Spinal cord (tissue), 10 donors: ENCODE measurements around the gene ADARB2. TPM values are rescaled to one million over a fixed set of nuclear protein-coding genes. Genes with fewer than 3 reads are reported as not detected.

Experiments
- DNase-seq, 6 donors: peaks; one replicate each; pipeline versions ENCODE4 v3.0.0 to v3.0.0-alpha.2; 2013 to 2015; ENCODE audit warnings: low spot score in 6 of 6, low read depth in 4 of 6
- H3K27ac ChIP-seq: one replicate; pipeline ENCODE4 v1.5.1; 2013; ENCODE audit warnings: low read depth, low read length, control low read depth
- H3K27me3 ChIP-seq: one replicate; pipeline ENCODE4 v1.6.1; 2013; ENCODE audit warnings: low read length; ENCODE audit not compliant: control insufficient read depth, insufficient read depth
- H3K36me3 ChIP-seq: one replicate; pipeline ENCODE4 v1.6.1; 2013; ENCODE audit warnings: low read length; ENCODE audit not compliant: control insufficient read depth, insufficient read depth
- H3K4me1 ChIP-seq: one replicate; pipeline ENCODE4 v1.6.1; 2013; ENCODE audit warnings: low read length; ENCODE audit not compliant: control insufficient read depth, insufficient read depth
- H3K4me3 ChIP-seq: one replicate; pipeline ENCODE4 v1.5.1; 2013; ENCODE audit warnings: low read depth, low read length, control low read depth
- H3K9me3 ChIP-seq: one replicate; pipeline ENCODE4 v1.6.1; 2013; ENCODE audit warnings: low read length; ENCODE audit not compliant: control insufficient read depth, insufficient read depth
- WGBS: methylation state at CpG from one replicate; pipeline ENCODE4 v1.1.5; 2013; ENCODE audit warnings: missing lambda C conversion rate; ENCODE audit not compliant: insufficient coverage; 5-methylcytosine and 5-hydroxymethylcytosine counted together
- polyA plus RNA-seq, 2 donors: library from polyadenylated mRNA; unstranded; fragments of 120-200 nt; gene quantifications; one replicate each; pipeline ENCODE4 v1.2.1, GENCODE V29; 2013; ENCODE audit not compliant: insufficient read length in 2 of 2
- total RNA-seq, 2 donors: library from RNA; depleted of rRNA in 1 of 2; stranded (reverse); fragments of 120-200 nt in 1 of 2; fragments of >200 nt in 1 of 2; gene quantifications; one replicate each; pipeline versions ENCODE4 v1.2.3 to v1.2.4, GENCODE V29; 2013 to 2014
- donor health status: healthy.

ADARB2 gene
- total and polyA plus RNA-seq, 4 donors, result 4.1 to 11.2 (median 8.3) TPM

- Histone ChIP-seq H3K27ac (no peak overlapping the region), H3K4me3 (no peak overlapping the region), H3K9me3 (peaks cover 10% of the 10 kb centered on the region), H3K36me3 (no peaks in the 10 kb centered on the region), H3K27me3 (no peaks in the 10 kb centered on the region), H3K4me1 (no peaks in the 10 kb centered on the region)
- 57% methylated on average over 1 of the region's 3 CpGs for WGBS
- no peak for DNase-seq
These were observed 594.7 kb downstream of the ADARB2 start for GRCh38 chr10:1142596-1142995.

- Histone ChIP-seq H3K4me3 (no peak overlapping the region), H3K4me1 (no peaks in the 10 kb centered on the region), H3K27me3 (no peaks in the 10 kb centered on the region), H3K9me3 (peaks cover 9% of the 10 kb centered on the region), H3K27ac (no peak overlapping the region), H3K36me3 (no peaks in the 10 kb centered on the region)
- no peak for DNase-seq
- 96% methylated on average over 11 of the region's 11 CpGs for WGBS
These were observed 595.6 kb downstream of the ADARB2 start for GRCh38 chr10:1141701-1142100.

- Histone ChIP-seq H3K27ac (no peak overlapping the region), H3K36me3 (no peaks in the 10 kb centered on the region), H3K9me3 (peaks cover 6% of the 10 kb centered on the region), H3K27me3 (no peaks in the 10 kb centered on the region), H3K4me1 (no peaks in the 10 kb centered on the region), H3K4me3 (no peak overlapping the region)
- no peak for DNase-seq
- WGBS, result 80% methylated on average over 3 of the region's 7 CpGs
These were observed 596.1 kb downstream of the ADARB2 start for GRCh38 chr10:1141261-1141660.

DNA sequence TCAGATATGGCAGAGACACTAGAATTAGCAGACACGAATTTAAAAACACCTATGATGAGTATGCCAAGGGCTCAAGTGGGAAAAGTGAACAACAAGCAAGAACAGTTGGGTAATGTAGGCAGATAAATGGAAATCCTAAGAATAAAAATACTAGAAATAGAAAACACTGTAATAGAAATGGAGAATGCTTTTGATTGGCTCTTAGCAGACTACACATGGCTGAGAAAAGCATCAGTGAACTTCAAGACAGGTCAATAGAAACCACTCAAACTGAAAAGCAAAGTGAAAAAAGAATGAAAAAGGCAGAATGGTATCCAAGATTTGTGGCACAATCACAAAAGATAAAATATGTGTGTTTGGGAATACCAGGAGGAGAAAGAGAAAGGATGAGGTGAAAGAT, 598.8 kb downstream of the ADARB2 start:
- Histone ChIP-seq H3K9me3 (no peaks in the 10 kb centered on the region), H3K27me3 (no peaks in the 10 kb centered on the region), H3K27ac (no peak overlapping the region), H3K36me3 (no peaks in the 10 kb centered on the region), H3K4me3 (no peak overlapping the region), H3K4me1 (no peaks in the 10 kb centered on the region)
- no CpG with 5 or more reads among the region's 1 CpG for WGBS
- no peak for DNase-seq

DNA sequence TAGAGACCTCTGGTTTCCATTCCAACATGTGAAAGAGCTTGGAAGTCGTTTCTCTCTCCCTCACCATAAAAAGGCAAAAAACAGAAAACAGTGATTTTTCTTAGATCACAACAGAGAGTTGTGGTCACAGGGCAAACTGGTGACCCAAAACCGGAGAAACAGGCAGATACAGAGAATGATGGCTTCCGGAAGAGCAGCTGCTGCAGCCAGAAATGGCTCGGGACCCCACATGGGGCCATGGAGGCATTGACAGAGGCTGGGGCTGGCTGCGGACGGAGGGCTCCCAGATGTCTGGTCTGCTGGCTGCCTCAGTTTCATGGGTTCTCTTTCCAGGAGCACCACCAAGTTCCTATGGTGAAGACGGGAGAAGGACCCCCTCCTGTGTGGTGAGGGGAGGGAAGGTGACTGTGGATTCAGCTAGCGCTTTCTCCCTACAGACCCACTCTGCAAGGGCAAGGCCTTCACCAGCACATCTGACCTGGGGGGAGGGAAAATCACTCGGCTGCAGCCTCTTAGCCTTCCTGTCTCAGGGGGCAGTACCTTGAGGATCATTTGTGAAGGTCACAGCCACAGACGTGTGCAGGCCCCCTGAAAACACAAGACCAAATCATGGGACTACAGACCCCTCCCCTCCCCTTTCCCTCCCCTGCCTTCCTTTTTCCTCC, 599.7 kb downstream of the ADARB2 start:
- no peak for DNase-seq
- peaks cover 2% of the 10 kb centered on the region for H3K36me3 ChIP-seq
- H3K4me1 ChIP-seq, result no peaks in the 10 kb centered on the region
- WGBS, result 92% methylated on average over 6 of the region's 10 CpGs
- no peak overlapping the region for H3K4me3 ChIP-seq
- H3K27me3 ChIP-seq, result no peaks in the 10 kb centered on the region
- H3K27ac ChIP-seq, result no peak overlapping the region
- H3K9me3 ChIP-seq, result no peaks in the 10 kb centered on the region

GRCh38 chr10:1136268-1136667, 601.1 kb downstream of the ADARB2 start:
- Histone ChIP-seq H3K4me1 (no peaks in the 10 kb centered on the region), H3K27me3 (no peaks in the 10 kb centered on the region), H3K36me3 (peaks cover 8% of the 10 kb centered on the region), H3K9me3 (no peaks in the 10 kb centered on the region), H3K4me3 (no peak overlapping the region), H3K27ac (no peak overlapping the region)
- peak in 1 of 6 donors; percentile 32 for DNase-seq

DNA sequence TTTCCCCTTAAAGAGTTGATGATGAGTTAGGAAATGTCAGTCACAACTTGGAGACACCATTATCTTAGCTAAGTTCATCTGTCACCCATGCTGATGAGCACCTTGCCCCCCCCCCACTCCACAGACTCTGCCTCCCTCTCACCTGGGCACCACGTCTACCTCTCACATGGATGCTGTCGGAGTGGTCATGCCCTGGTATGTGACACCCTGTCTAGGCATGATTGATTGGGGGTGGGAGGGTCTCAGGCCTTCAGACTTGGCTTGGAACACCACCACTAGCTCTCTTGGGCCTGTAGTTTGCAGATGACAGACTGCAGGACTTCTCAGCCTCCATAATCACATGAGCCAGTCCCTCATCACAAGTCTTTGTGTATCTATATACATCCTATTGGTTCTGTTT, 603.2 kb downstream of the ADARB2 start:
- no peak overlapping the region for H3K27ac ChIP-seq
- no peak overlapping the region for H3K4me3 ChIP-seq
- H3K9me3 ChIP-seq, result no peaks in the 10 kb centered on the region
- no peak for DNase-seq
- no peaks in the 10 kb centered on the region for H3K27me3 ChIP-seq
- H3K36me3 ChIP-seq, result peaks cover 27% of the 10 kb centered on the region
- WGBS, result no CpG with 5 or more reads among the region's 2 CpGs
- H3K4me1 ChIP-seq, result no peaks in the 10 kb centered on the region

DNA sequence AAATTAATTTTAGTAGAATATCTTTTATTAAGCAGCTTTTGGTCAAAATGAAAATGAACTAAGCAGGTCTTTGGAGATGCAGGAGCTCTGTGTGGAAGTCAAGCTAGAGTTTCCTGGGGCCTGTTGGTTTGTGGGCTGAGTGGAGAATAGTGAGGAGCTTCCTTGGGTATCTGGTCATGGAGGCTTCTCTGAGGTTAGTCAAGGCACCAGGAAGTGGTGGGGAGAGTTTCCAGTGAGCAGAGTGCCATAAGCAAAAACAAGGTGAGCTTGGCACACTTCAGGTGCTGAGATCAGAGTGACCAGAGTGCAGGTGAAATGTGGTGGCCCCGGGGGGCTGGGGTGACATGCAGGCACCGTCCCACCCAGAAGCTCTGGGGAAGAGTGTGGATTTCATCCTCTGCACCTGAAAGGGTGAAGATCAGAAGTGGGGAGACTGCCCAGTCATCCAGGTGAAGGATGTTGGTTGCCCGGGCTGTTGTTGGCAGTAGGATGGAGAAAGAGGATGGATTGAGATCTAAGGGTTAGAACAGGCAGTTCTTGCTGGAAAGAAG, 603.8 kb downstream of the ADARB2 start:
- 98% methylated on average over 3 of the region's 3 CpGs for WGBS
- no peak overlapping the region for H3K27ac ChIP-seq
- no peaks in the 10 kb centered on the region for H3K9me3 ChIP-seq
- DNase-seq, result no peak
- H3K36me3 ChIP-seq, result peaks cover 33% of the 10 kb centered on the region
- H3K4me1 ChIP-seq, result no peaks in the 10 kb centered on the region
- no peak overlapping the region for H3K4me3 ChIP-seq
- no peaks in the 10 kb centered on the region for H3K27me3 ChIP-seq

DNA sequence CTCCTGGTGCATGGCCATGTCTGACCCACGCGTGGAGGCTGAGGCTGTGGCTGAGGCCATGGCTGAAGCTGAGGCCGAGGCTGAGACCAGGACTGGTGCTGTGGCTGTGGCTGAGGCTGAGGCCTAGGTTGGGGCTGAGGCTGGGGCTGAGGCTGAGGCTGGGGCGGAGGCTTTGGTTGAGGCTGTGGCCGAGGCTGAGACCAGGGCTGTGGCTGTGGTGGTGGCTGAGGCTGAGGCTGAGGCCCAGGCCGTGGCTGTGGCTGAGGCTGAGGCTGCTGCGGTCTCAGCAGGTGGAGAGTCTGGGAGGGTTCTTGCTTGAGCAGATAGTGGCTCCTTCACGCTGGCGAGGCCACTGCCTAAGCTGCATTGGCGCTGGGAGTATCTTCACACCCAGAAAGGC, 604.7 kb downstream of the ADARB2 start:
- no peaks in the 10 kb centered on the region for H3K27me3 ChIP-seq
- 96% methylated on average over 6 of the region's 10 CpGs for WGBS

DNA sequence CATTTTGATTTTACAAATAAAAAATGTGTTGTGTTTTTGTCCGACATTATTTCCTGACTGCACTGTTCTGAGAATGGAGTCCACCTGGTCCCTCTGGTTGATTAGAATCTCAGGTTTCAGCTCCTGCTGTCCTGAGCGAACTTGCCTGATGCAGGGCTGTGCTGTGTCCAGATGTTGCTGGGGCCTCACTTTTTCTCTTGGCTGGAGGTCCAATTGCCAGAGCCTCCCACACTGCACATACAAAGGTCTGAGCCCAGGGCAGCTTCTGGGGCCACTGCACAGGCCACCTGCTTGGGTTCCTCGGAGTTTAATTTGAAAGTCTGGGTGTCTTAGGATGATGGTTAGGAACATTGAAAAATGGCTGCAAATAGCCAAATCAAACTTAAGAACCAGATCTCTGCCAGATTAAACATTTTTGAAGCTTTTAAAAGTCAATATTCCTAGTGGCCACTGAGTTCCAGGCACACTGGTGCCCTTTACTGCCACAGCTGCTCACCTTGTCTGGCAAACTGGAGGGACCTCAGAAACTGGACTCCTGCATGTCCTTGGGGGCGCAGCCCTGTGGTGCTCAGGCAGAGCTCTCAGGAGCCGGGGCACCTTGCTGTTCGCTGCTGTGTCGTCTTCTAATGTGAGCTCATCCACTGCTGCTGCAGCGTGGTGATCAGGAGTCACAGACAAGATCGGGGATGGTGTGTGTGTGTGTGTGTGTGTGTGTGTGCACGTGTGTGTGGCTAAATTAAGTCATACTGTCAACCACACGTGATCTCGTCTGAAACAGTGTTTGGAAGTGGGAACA, 606.1 kb downstream of the ADARB2 start:
- H3K36me3 ChIP-seq, result peaks cover 43% of the 10 kb centered on the region
- no peaks in the 10 kb centered on the region for H3K4me1 ChIP-seq
- H3K27me3 ChIP-seq, result no peaks in the 10 kb centered on the region
- H3K27ac ChIP-seq, result no peak overlapping the region
- H3K4me3 ChIP-seq, result no peak overlapping the region
- DNase-seq, result no peak
- WGBS, result 97% methylated on average over 9 of the region's 12 CpGs
- no peaks in the 10 kb centered on the region for H3K9me3 ChIP-seq

More for the DNA sequence above, 604.7 kb downstream of the ADARB2 start:
- Histone ChIP-seq H3K9me3 (no peaks in the 10 kb centered on the region), H3K4me1 (no peaks in the 10 kb centered on the region), H3K4me3 (no peak overlapping the region), H3K36me3 (peaks cover 36% of the 10 kb centered on the region), H3K27ac (no peak overlapping the region)
- no peak for DNase-seq
